Epidermal melanocyte (primary cell): Measurements from ENCODE around the gene DOC2A.

Source experiments
- DNase-seq: peaks from one replicate; pipeline ENCODE4 v3.0.0; 2011; ENCODE audit warnings: low spot score; ENCODE audit not compliant: insufficient read length

DOC2A gene

GRCh38 chr16:29989111-29989858 is 21.5 kb downstream of the DOC2A start:
- no peak for DNase-seq

GRCh38 chr16:29988346-29989075 is 22.3 kb downstream of the DOC2A start:
- no peak for DNase-seq

DNA sequence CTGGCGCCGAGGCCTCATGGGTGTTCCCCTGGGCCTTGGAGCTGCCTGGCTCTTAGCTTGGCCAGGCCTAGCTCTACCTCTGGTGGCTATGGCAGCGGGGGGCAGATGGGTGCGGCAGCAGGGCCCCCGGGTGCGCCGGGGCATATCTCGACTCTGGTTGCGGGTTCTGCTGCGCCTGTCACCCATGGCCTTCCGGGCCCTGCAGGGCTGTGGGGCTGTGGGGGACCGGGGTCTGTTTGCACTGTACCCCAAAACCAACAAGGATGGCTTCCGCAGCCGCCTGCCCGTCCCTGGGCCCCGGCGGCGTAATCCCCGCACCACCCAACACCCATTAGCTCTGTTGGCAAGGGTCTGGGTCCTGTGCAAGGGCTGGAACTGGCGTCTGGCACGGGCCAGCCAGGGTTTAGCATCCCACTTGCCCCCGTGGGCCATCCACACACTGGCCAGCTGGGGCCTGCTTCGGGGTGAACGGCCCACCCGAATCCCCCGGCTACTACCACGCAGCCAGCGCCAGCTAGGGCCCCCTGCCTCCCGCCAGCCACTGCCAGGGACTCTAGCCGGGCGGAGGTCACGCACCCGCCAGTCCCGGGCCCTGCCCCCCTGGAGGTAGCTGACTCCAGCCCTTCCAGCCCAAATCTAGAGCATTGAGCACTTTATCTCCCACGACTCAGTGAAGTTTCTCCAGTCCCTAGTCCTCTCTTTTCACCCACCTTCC is 23.3 kb downstream of the DOC2A start:
- DNase-seq = no peak

DNA sequence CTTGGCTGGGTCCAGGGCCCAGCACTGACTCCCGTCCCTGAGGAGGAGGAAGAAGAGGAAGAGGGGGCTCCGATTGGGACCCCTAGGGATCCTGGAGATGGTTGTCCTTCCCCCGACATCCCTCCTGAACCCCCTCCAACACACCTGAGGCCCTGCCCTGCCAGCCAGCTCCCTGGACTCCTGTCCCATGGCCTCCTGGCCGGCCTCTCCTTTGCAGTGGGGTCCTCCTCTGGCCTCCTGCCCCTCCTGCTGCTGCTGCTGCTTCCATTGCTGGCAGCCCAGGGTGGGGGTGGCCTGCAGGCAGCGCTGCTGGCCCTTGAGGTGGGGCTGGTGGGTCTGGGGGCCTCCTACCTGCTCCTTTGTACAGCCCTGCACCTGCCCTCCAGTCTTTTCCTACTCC is 23.9 kb downstream of the DOC2A start:
- no peak for DNase-seq

DNA sequence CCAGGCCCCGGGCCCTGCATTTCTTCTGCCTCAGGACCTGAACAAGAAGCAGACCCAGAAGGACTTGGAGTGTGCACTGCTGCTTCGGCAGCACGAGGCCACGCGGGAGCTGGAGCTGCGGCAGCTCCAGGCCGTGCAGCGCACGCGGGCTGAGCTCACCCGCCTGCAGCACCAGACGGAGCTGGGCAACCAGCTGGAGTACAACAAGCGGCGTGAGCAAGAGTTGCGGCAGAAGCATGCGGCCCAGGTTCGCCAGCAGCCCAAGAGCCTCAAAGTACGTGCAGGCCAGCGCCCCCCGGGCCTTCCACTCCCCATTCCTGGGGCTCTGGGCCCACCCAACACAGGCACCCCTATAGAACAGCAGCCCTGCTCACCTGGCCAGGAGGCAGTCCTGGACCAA is 24.6 kb downstream of the DOC2A start:
- DNase-seq = no peak

DNA sequence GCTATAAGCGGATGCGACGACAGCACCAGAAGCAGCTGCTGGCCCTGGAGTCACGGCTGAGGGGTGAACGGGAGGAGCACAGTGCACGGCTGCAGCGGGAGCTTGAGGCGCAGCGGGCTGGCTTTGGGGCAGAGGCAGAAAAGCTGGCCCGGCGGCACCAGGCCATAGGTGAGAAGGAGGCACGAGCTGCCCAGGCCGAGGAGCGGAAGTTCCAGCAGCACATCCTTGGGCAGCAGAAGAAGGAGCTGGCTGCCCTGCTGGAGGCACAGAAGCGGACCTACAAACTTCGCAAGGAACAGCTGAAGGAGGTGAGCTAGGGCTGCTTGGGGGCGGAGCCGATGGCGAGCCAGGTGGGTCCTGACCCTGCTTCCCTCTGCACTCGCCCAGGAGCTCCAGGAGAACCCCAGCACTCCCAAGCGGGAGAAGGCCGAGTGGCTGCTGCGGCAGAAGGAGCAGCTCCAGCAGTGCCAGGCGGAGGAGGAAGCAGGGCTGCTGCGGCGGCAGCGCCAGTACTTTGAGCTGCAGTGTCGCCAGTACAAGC is 25.5 kb downstream of the DOC2A start:
- no peak for DNase-seq

GRCh38 chr16:29984764-29985147 is 26.1 kb downstream of the DOC2A start:
- no peak for DNase-seq

GRCh38 chr16:29984137-29984763 is 26.6 kb downstream of the DOC2A start:
- no peak for DNase-seq

GRCh38 chr16:29983420-29984136 is 27.2 kb downstream of the DOC2A start:
- DNase-seq = no peak

GRCh38 chr16:29982560-29983419 is 28.0 kb downstream of the DOC2A start:
- no peak for DNase-seq

DNA sequence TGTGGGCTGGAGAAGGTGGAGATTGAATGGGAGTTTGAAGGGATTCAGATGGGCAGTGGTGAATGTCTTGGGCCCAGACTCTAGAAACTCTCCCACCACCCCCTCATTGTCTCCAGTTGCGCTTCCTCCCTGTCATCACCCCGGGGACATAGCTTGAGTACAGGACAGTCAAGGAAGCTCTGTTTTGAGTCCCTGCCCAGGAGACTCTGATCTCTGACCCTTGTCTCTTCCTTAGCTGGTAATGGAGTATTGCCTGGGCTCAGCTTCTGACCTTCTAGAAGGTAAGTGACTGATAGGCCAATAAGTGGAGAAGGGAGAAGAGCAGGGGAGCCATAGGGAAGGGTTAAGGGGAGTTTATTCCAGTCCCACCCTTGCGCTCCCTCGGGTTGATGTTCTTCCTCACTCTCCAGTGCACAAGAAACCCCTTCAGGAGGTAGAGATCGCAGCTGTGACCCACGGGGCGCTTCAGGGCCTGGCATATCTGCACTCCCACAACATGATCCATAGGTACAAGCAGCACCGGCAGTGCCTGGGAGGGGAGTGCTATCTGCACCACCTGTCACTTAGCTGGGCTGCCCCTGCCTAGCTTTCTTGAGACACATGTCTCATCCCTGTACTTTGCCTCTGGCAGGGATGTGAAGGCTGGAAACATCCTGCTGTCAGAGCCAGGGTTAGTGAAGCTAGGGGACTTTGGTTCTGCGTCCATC is 32.1 kb downstream of the DOC2A start:
- DNase-seq = peak; percentile 3

GRCh38 chr16:29978081-29978480 is 32.7 kb downstream of the DOC2A start:
- DNase-seq = no peak

GRCh38 chr16:29977063-29977825 is 33.6 kb downstream of the DOC2A start:
- DNase-seq = peak; percentile 6

DNA sequence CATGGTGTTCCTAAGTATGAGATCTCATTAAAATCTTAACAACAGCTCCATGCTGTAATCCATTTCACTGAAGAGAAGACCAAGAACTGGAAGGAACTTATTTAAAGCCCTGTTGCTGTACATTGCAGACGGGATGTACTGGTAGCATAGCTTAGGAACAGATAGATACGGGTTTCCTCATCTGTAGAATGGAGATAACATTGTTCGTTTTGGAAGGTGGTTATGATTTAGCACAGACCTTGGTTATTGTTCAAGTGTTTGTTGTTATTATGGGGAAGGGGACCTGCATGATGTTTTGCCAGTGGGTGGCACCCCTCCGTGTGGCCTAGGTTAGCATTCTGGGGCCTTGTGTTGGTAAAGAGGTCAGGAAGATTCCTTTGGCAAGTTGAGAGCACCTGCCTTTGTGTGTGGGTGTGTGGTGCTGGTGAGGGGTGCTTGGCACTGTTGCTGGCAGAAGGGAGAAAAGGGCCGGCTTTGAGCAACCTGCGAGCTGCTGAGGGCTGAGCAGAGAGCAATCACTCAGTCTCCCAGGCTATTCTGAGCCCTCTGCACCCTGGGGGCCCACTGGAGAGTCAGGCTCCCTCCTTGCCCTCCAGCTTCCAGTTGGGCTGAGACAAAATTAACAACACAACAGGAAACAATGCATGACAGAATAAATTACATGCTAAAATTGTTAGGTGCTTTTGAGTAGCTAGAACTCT is 34.9 kb downstream of the DOC2A start:
- DNase-seq = no peak

- DNase-seq = no peak
These were observed 35.7 kb downstream of the DOC2A start for GRCh38 chr16:29975134-29975538.

- DNase-seq = no peak
These were observed 36.3 kb downstream of the DOC2A start for GRCh38 chr16:29974291-29975133.
